ENCODE results near the gene GHDC.

DNA sequence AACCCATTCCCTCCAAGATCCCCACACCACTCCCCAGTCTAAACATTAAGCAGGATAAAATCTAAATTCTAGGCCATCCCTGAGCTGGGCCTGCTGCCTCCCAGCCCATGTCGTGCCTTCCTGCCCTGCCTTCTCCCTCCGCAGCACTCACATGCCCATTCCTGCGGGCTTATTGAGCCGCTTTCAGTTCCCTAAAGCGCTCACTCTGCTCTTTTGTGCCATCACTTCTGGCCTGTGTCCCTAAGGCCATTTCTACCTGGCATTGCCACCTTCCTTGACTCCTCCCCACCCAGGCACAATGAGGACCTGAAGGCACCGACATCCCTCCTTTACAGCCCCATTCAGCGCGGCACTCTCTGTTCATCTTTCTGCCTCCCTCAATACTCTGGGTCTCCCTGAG is 26.5 kb downstream of the GHDC start:
- TF ChIP-seq POLR2A (IDR thresholded peaks at IDR 0.05; ENCODE audit: low read depth, low read length): no peak
- TF ChIP-seq TAF1 (IDR thresholded peaks at IDR 0.05; ENCODE audit: low read depth, low read length): no peak
- TF ChIP-seq SPI1 (IDR thresholded peaks at IDR 0.05; ENCODE audit: low read depth, low read length): no peak
- no peak for TF ChIP-seq POLR2AphosphoS5 (IDR thresholded peaks at IDR 0.05; ENCODE audit: low read depth, low read length)
- TF ChIP-seq PAX5 (IDR thresholded peaks at IDR 0.05; ENCODE audit: insufficient read depth, low read length, severe bottlenecking): no peak
- TF ChIP-seq POU2F2 (IDR thresholded peaks at IDR 0.05; ENCODE audit: low read depth, low read length): no peak
